NCI-H510A (cell line): ENCODE results near the gene ZFAND3.

Source experiments
- DNase-seq: peaks from one replicate; lab custom pipeline; 2025; lab: John Stamatoyannopoulos, UW

The ZFAND3 gene

DNA sequence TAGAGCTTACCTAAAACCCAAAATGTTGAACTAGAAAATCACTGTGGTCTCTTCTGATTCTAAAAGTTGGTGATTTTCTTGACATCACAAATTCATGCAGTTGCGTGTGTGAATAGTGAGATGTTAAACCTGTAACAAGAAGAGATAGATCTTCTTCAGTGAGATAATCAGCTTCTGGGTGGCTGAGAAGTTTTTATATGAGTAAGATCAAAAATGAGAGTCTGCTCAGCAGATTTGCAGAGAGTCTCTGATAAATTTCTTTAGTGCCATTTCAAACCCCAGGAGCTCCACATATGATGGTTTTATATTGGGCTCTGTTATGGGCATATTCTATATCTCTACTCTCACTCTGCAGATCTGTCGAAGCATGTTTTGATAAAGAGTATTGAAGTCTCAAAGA is 185.4 kb downstream of the ZFAND3 start:
- no peak for DNase-seq

DNA sequence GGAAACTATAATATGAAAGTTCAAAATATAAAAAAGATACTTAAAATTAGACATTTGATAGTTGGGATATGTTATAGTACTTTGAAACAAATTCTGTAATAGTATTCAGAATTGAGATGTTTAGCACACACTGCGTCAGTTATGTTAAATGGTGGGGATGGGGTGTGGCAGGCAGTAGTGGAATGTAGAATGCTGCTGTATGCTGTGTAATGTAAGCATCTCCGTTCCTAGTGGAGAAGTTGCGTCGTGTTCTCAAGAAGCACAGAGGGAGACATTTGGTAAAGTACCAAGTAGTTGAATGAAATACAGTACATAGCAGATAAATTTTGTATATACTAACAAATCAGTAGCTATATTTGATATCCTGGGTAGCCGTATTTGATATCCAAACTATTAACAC is 192.4 kb downstream of the ZFAND3 start:
- DNase-seq, result no peak

DNA sequence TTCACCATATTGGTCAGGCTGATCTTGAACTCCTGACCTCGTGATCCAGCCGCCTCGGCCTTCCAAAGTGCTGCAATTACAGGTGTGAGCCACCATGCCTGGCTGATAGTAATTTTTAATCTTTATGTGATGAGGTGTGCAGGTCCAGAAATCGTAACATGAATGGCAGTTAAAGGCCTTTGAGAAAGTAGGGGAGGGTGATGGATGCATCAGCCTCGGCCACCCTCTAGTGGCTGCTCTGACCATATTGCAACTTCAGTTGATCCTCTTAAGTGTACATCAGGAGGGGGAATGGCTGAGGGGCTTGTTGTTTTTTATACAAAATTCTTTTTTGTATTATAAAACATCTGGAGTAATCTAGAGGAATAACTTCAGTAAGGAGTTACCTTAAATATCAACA is 193.0 kb downstream of the ZFAND3 start:
- no peak for DNase-seq

DNA sequence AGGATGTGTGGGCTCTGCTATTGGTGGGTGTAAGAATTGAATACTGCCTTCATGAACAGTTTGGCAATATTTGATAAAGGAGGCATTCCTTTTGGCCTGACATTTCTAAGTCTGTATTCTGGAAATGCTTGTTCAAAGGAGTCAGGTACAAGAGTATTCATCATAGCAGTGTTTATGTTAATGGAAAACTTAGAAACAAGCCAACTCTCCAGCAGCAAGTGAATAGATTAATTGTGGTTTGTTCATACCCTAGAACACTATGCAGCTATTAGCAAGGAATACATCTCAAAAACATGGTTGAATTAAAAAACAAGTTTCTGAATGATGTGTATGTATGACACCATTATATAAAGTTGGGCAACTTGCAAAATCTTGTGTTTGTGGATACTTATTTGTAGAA is 195.8 kb downstream of the ZFAND3 start:
- DNase-seq, result no peak

DNA sequence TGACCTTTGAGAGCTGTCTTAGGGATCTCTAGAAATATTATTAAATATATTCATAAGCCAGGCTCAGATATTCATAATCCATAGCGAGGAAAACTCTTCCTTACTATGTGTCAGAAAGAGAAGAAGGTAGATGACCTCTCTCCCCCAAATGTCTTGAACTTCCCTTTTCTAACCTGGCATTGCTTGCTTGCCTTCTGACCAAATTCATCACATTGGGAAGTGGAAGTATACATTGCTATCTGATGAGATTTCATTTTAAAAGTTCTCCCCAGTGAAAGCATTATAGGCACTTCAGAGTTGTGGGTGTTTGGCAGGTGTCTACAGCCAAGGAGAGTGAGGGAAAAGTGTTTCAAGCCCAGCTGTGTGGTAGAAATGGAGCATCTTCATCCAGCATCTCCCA is 197.3 kb downstream of the ZFAND3 start:
- DNase-seq, result no peak

DNA sequence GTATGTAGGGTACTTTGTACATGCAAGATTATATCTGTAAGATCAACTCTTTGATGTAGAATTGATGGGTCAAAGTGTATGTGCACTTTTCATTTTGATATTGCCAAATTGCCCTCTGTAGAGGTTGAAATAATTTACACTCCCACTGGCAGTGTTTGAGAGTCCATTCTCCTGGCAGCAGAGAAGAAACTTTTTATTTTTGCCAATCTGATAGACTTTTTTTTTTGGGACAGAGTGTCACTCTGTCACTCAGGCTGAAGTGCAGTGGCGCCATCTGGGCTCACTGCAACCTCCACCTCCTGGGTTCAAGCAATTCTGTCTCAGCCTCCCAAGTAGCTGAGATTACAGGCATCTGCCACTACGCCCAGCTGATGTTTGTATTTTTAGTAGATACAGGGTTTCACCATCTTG is 199.2 kb downstream of the ZFAND3 start:
- DNase-seq, result no peak

DNA sequence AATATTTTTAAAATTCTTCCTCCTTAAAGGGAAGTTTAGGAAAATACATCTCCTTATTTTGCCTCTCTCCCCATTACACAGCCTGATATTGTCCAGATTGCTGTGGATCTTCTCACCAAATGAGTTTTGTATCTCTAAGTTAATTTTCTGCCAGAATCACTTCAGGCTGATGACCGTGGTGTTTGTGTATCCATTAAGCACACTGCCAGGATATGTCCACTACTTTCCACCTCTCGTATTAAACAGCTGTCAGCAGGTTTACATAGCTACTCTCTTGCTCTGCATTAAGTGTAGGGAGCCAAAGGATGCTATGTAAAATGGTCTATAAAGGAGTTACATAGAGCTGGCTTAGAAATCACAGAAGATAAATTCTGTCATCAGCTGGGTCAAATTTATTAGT is 201.1 kb downstream of the ZFAND3 start:
- DNase-seq, result peak; percentile 33

DNA sequence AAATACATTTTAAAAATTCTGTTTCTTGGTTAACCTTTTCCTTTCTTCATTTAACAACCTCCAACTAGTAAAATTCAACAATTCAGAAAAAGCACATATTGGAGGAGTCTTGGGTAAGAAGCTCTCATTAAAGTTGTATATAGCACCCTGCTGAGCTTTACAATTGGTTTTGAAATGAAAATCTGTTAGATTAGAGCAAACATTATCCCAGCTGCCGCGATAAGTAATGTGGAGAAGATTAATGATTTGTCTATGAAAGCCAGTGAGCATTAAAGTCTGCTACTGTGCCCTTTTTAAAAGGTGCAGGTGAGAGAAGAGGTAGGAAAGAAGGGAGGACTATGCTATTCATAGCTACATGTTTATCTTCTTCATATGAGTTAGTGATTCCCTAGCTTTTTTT is 201.5 kb downstream of the ZFAND3 start:
- no peak for DNase-seq

DNA sequence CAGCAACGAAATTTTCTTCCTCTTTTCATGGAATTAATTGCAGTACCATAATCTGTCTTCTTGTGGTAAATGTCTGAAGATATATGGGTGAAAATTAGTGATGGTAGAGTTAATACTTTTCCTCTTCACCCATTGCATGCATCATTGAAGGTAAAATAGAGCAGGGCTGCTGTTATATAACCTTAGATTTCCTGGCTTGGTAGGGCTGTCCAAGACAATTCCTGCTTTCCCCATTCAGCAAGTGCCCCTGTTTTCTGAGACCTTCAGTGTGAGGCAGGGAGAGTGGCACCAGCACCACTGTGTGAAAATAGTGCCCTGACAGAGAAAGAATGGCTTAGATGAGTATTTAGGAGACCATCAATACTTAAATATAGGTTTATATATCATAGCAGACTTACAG is 202.0 kb downstream of the ZFAND3 start:
- no peak for DNase-seq

DNA sequence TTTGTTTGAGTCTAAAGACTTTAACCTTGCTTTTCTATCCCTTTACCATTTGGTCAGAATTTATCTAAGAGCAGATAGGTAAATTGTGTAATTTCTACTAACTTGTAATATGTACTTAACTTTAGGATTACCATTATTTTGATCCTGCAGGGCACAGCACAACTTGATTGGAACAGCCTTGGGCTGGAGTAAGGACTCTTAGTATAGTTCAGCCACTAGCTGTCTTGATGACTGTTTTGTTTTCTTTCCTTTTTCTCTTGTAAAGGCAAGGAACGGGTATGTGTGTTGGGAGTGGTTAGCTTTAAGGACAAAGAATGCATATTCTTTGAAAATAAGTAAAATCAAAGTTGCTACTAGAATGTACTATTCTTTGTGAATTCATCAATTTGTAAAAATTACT is 203.2 kb downstream of the ZFAND3 start:
- no peak for DNase-seq

DNA sequence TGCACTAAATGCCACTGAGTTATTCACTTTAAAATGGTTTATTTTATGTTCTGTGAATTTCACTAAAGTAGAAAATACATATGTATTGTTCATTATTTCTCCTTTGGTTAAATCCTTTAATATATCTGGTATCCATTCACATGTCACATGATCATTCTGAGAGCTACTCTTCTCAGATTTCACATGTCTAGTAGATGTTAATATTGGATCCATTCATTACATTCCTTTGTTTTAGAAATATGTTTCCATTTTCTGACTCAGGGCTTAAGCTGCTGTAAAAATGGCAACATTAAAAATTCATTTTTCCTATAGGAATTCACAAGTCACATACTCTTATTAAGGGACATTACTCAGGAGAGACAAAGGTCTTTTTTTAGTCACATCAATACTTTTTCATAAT is 205.4 kb downstream of the ZFAND3 start:
- DNase-seq, result no peak

DNA sequence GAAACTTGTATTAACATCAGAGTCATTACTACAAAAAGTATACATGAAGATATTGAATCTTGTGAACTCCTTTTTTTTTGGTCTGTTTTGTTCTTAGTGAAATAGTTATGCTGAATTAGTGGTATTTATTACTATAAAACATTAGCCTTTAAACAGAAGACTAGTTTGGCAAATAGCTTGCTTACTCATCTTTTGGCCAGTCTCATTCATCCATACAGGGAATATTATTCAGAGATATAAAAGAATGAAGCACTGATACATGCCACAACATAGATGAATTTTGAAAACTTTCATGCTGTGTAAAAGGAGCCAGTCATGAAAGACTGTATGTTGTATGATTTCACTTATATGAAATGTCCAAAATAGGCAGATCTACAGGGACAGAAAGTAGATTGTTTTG is 205.9 kb downstream of the ZFAND3 start:
- DNase-seq, result no peak

DNA sequence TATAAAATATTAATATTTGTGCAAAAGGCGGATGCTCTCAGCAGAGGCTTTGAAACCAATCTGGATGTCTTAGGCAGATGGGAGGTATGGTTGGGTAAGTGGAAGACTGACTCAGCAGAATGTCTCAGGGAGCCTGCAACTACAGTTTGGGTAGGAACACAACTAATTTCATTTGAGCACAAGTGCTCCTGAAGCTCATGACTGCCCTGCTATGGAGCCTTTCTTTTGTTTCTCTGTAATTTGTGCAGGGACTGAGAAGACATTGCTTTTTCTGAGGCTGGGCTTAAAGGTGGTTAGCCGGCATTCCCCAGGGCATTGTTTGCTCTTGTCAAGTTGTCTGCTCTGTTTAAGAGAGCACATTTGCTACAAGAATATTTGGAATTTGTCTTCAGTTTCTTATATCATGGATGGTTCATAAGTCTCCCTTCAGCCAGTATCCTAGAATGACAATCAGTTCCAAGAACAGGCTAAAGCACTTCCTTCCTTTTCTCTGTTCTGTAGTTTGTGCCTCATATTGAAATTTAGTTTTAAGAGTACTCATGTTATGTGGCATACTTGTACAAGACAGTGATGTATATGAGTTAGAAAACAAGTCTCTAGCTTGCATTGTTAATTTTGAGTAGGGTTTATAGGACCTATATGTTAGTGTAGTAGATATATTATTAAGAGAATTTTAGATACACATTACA is 208.3 kb downstream of the ZFAND3 start:
- DNase-seq, result no peak

DNA sequence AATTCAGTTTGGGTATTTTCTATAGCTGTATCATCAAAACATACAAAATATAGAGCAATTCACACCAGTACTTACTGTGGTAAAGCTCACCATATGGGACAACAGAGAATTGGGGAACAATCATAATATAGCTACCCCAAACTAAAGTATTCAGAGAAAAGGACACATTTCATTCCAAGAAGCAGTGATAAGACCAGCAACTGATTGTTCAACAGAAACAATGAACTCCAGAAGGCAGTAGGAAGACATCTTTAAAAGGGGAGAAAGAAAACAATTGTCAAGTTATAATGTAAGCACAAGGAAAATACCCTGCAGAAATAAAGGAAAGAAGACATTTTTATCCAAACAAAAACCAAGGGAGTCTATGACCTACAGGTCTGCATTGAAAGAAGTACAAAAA is 210.9 kb downstream of the ZFAND3 start:
- no peak for DNase-seq

DNA sequence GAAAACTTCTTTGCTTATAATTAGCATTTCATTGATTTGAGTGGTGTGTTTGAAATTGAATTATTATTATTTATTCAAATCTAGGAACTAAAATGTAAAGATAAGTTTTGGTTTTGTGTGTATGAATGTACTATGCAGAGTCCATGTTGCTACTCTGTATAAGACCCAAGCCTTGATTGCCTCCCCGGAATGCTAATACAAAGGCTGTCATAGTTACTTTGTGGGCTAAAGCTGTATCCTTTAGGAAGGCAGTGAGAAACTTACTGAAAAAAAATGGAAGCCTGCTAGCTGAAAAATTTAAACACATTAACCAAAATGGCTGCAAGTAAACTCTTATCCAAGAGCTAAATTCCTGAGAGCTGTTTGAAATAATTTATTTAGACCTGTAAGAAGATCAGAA is 213.3 kb downstream of the ZFAND3 start:
- no peak for DNase-seq

DNA sequence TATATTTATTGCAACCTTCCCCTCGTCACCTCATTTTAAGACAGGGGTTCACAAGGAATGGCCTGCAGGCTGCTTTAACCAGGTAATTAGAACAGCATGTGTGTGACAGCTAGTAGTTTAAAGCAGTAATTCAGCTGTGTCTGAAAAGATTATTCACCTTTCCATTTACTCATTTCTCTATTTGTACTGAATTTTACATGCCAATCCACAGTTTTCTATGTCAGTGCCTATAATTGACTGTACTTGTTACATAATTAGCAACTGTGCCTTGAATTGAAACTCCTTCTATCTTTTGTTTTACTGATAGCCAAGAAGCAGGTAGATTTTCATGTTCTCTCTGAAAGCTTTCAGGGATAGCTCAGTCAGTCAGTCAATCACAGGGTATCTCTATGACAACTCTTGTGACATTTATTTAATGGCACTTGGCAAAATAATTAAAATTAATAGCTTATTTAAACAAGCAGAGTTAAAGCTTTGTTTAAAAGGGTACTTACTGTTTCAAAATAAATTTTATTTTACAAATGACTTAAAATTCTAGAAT is 214.0 kb downstream of the ZFAND3 start:
- DNase-seq, result no peak

DNA sequence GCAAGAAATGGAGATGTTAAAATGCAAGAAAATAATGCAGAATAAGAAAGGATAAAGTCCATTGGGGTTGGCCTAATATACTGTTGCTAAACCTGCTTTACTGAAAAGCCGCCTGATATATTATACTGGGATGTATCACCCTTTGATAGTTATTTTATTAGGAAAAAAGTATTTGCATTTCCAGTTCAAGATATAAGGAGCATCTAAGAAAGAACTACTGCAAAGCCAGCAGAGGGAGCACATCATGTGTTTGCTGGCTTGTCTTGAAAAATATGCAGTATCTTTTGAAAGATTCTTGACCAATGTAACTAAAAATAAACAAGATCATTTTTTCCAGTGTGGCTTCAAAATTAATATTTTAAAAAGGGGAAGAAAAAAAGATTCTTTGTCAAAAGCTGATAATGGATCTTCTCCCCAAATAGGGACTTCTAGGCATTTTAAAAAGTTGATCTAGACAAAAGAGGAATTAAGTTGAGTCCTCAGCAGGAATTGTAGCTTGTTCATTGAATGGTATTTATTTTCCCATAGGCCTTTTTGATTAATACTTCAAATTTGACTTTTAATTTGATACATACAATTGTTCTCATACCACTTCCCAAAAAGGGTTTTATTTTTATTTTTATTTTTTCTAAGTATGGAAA is 214.9 kb downstream of the ZFAND3 start:
- no peak for DNase-seq

DNA sequence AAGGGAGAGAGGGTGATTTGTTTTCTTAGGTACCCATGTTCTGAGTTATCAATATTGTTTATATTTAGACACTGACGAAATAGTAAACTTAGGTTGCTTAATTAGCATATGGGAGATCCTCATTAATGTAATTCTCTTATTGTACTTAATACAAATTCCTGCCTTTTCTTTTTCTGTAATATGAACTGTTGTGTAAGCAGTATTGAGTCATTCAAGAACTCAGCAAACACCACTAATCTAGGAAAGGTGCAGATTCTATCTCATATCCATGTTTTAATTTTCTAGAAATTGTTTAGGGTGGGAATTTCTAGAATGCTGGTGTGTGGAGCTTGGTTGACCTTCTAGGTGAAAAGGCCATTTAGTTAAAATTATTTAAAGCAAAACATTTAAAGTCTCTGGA is 216.0 kb downstream of the ZFAND3 start:
- DNase-seq, result no peak

DNA sequence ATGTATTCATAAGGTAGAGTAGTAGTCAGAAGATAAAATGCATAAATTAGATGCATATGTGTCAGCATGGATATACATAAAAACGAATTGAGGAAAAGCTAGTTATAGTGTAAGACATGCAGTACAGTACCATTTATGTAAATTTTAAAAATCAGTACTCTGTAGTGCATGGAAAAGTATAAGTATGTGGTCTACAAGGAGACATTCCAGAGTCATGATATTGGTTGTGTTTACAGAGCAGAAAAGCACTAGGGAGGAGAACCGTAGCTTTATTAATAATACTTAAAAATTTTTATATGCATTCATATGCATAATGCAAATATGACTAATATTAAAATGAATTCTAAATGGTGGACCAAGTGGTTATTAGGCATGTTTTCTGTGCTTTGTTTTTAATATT is 220.0 kb downstream of the ZFAND3 start:
- no peak for DNase-seq

DNA sequence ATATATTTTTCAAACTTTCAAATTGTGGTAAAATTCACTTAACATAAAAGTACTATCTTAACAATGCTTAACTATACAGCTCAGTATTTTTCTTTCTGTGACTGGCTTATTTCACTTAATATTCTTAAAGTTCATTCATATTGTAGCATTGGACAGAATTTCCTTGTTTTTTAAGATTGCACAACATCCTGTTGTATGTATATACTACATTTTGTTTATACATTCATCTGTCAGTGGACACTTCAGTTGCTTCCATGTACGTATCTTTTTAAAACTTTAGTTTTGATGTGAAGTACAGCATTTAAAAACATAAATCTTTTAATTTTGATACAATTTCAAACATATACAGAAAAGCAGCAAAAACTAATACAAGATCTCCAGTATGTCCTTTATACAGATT is 220.7 kb downstream of the ZFAND3 start:
- no peak for DNase-seq

DNA sequence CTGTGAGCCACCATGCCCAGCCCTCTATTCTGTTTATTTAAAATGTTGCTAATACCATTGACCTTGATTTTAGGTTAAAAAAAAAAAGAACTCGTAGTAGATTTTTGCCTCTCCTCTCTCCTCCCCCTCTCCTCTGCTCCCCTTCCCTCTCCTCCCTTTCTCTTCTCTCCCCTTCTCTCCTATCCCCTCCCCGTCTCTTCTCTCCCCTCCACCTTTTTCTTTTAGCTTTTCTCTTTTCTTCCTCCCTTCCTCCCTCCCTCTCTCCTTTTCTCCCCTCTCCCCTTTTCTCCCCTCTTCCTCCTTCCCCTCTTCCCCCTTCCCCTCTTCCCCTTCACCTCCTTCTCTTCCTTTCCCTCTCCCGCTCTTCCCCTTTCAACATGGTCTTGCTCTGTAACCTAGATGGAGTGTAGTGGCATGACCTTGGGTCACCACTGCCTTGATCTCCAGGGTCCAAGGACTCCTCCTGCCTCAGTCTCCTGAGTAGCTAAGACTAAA is 223.8 kb downstream of the ZFAND3 start:
- no peak for DNase-seq

DNA sequence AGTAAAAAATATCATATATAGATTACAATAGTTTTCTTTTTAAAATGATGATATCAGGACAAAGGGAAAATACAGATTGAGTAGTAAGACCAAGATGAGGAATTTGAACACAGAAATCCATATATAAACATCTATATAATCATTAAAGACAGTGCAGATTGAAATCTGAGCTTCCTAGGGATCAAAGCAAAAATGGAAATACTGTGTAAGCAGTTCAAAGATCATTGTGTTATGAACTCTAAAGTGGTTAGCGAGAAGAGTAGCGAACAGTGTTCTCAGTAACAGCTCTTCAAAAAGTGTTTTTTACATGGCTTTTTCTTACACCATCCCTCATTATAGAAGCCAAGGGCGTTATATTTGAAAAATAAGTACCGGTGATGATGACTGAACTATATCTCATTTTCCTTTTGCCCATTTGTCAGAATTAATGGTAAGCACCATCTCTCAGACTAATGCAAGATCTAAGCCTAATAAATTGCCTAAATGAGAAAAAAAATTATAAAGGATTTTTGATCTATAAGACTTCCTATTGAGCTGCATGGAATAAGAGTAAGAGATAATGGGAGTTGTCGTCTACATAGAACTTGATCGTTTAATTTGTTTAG is 226.3 kb downstream of the ZFAND3 start:
- no peak for DNase-seq

DNA sequence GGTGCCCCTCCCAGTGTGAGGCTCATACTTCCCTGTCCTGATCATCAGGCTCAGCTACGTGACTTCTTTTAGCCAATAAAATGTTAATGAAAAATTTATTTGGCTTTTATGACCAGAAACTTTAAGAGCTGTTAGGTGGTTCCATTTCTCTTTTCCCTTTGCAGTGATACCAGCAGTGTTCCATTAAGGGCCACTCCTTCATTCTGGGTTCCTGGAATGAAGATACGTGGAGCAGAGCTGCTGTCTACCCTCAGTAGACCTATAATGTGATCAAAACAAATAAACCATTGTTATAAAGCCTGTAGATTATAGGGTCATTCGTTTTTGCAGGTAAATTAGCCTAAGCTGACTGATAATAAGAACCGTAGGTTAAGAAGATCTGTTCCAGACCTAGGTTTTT is 228.0 kb downstream of the ZFAND3 start:
- DNase-seq, result no peak
